Activated T-cell treated with anti-CD3 and anti-CD28 coated beads, Interleukin-2, amount 50 U/mL, for 1 hour (primary cell): ENCODE measurements around the gene ADNP2.

Source experiments
- DNase-seq: peaks from one replicate; pipeline ENCODE4 v3.0.0-alpha.2; 2020

ADNP2 gene

GRCh38 chr18:80106482-80107051 is 2.5 kb upstream of the ADNP2 start:
- DNase-seq, result no peak

GRCh38 chr18:80107426-80107825 is 1.6 kb upstream of the ADNP2 start:
- DNase-seq, result no peak

GRCh38 chr18:80108121-80108536 is 933 bp upstream of the ADNP2 start:
- DNase-seq, result peak; percentile 24

- no peak for DNase-seq
Observed at GRCh38 chr18:80109676-80110078, 615 bp downstream of the ADNP2 start.

GRCh38 chr18:80112624-80113248 is 3.7 kb downstream of the ADNP2 start:
- DNase-seq, result no peak

GRCh38 chr18:80115035-80115434 is 6.0 kb downstream of the ADNP2 start:
- no peak for DNase-seq

- no peak for DNase-seq
Observed at GRCh38 chr18:80119111-80119510, 10.0 kb downstream of the ADNP2 start.

- DNase-seq, result no peak
Observed at GRCh38 chr18:80120932-80121331, 11.9 kb downstream of the ADNP2 start.

GRCh38 chr18:80124131-80124530 is 15.1 kb downstream of the ADNP2 start:
- no peak for DNase-seq

GRCh38 chr18:80126797-80127196 is 17.7 kb downstream of the ADNP2 start:
- no peak for DNase-seq

GRCh38 chr18:80127635-80128034 is 18.6 kb downstream of the ADNP2 start:
- DNase-seq, result no peak

GRCh38 chr18:80129672-80130367 is 20.8 kb downstream of the ADNP2 start:
- DNase-seq, result no peak

GRCh38 chr18:80130555-80130954 is 21.5 kb downstream of the ADNP2 start:
- DNase-seq, result no peak

- DNase-seq, result no peak
Observed at GRCh38 chr18:80132180-80132812, 23.2 kb downstream of the ADNP2 start.

GRCh38 chr18:80133124-80133523 is 24.1 kb downstream of the ADNP2 start:
- no peak for DNase-seq

- no peak for DNase-seq
Observed at GRCh38 chr18:80135136-80135535, 26.1 kb downstream of the ADNP2 start.

GRCh38 chr18:80136679-80137078 is 27.6 kb downstream of the ADNP2 start:
- no peak for DNase-seq

- no peak for DNase-seq
Observed at GRCh38 chr18:80137137-80137536, 28.1 kb downstream of the ADNP2 start.

- DNase-seq, result no peak
Observed at GRCh38 chr18:80137976-80138375, 28.9 kb downstream of the ADNP2 start.

- DNase-seq, result no peak
Observed at GRCh38 chr18:80140455-80140985, 31.5 kb downstream of the ADNP2 start.

- DNase-seq, result no peak
Observed at GRCh38 chr18:80143881-80144280, 34.8 kb downstream of the ADNP2 start.

- DNase-seq, result no peak
Observed at GRCh38 chr18:80145196-80145804, 36.2 kb downstream of the ADNP2 start.

- DNase-seq, result no peak
Observed at GRCh38 chr18:80147037-80147417, 38.0 kb downstream of the ADNP2 start.
